Keratinocyte (primary cell): ENCODE data around the gene SMARCC1. TPM values are rescaled to one million over a fixed set of nuclear protein-coding genes. Genes with fewer than 3 reads are reported as not detected.
A peak's percentile ranks its signal among the peaks of the same experiment; 100 is the strongest.

ENCODE experiments used
- DNase-seq: peaks from one replicate; pipeline ENCODE4 v3.0.0-alpha.2; 2011; ENCODE audit warnings: low read depth, missing footprints, low spot score
- FAIRE-seq: peaks from 2 replicates; lab custom pipeline; 2011; peaks lifted over from hg19 to GRCh38; lab: Jason Lieb, UNC
- H2AFZ ChIP-seq: 2 replicates; pipeline ENCODE4 v1.6.0; 2012; ENCODE audit warnings: low read length, control low read depth, inconsistent platforms; ENCODE audit not compliant: control insufficient read depth
- H3K27ac ChIP-seq: 2 replicates; pipeline ENCODE4 v1.5.1; 2011; ENCODE audit warnings: low read length; ENCODE audit not compliant: control insufficient read depth, insufficient read depth
- H3K27me3 ChIP-seq: 3 replicates; pipeline ENCODE4 v1.6.0; 2011; ENCODE audit warnings: low read length; ENCODE audit not compliant: control insufficient read depth, insufficient read depth; ENCODE audit errors: extremely low read depth
- H3K36me3 ChIP-seq, 2 experiments: 2 replicates in 1 of 2; 3 replicates in 1 of 2; pipeline ENCODE4 v1.5.1; 2011; ENCODE audit warnings: low read length in 2 of 2, mild to moderate bottlenecking in 1 of 2; ENCODE audit not compliant: control insufficient read depth in 2 of 2, insufficient read depth in 2 of 2; ENCODE audit errors: extremely low read depth in 1 of 2
- H3K4me1 ChIP-seq: 3 replicates; pipeline ENCODE4 v1.5.1; 2011; ENCODE audit warnings: low read length; ENCODE audit not compliant: control insufficient read depth, insufficient read depth; ENCODE audit errors: extremely low read depth
- H3K4me2 ChIP-seq: 3 replicates; pipeline ENCODE4 v1.6.0; 2011; ENCODE audit warnings: low read depth, low read length; ENCODE audit not compliant: control insufficient read depth, insufficient read depth; ENCODE audit errors: extremely low read depth
- H3K4me3 ChIP-seq, 3 experiments: fragments of 200-600 bp in 1 of 3; sonication (generic) in 1 of 3; 2 replicates in 2 of 3; 3 replicates in 1 of 3; pipeline ENCODE4 v1.5.1; 2011 to 2016; ENCODE audit warnings: low read length in 3 of 3, mild to moderate bottlenecking in 3 of 3, control low read depth in 2 of 3, inconsistent platforms in 1 of 3, low read depth in 1 of 3, mixed read lengths in 1 of 3, mixed run types in 1 of 3, moderate library complexity in 1 of 3; ENCODE audit not compliant: control insufficient read depth in 2 of 3, insufficient read depth in 2 of 3; ENCODE audit errors: extremely low read depth in 1 of 3
- H3K79me2 ChIP-seq: 2 replicates; pipeline ENCODE4 v1.6.0; 2012; ENCODE audit warnings: low read length; ENCODE audit not compliant: control insufficient read depth, insufficient read depth
- H3K9ac ChIP-seq: 3 replicates; pipeline ENCODE4 v1.6.0; 2011; ENCODE audit warnings: low read length; ENCODE audit not compliant: control insufficient read depth, insufficient read depth; ENCODE audit errors: extremely low read depth
- H3K9me1 ChIP-seq: 3 replicates; pipeline ENCODE4 v1.6.0; 2011; ENCODE audit warnings: low read length; ENCODE audit not compliant: control insufficient read depth, insufficient read depth; ENCODE audit errors: extremely low read depth
- H3K9me3 ChIP-seq: 2 replicates; pipeline ENCODE4 v1.5.1; 2012; ENCODE audit warnings: low read depth, low read length; ENCODE audit not compliant: control insufficient read depth
- H4K20me1 ChIP-seq: 3 replicates; pipeline ENCODE4 v1.6.0; 2011; ENCODE audit warnings: low read length; ENCODE audit not compliant: control insufficient read depth, insufficient read depth; ENCODE audit errors: extremely low read depth
- EZH2 ChIP-seq: IDR thresholded peaks from one replicate; pipeline ENCODE4 v1.6.1; 2012; ENCODE audit warnings: inconsistent platforms, mild to moderate bottlenecking, low read length, moderate library complexity
- dilution Hi-C: fragments of 300-500 bp; cut with MboI; formaldehyde crosslinking; loops from one replicate; pipeline ENCODE4 v1.7.0; 2020; ENCODE audit warnings: low sequenced_read_pairs; ENCODE audit not compliant: extremely low pct_ligation_motif_present
- polyA plus RNA-seq, 5 experiments: library from polyadenylated mRNA; depleted of rRNA in 3 of 5; stranded (reverse) in 3 of 5; stranded (forward) in 1 of 5; unstranded in 1 of 5; fragments of >200 nt; gene quantifications; 1 replicate in 1 of 5; 2 replicates in 3 of 5; 3 replicates in 1 of 5; pipeline versions ENCODE4 v1.2.1 to v1.2.3, GENCODE V29; 2011 to 2012; ENCODE audit warnings: missing spikeins in 2 of 5, low read depth in 1 of 5, low replicate concordance in 1 of 5
- TF ChIP-seq, protein P1 (sequence below), 3 experiments: IDR thresholded peaks in 1 of 3; conservative IDR thresholded peaks in 1 of 3; optimal IDR thresholded peaks in 1 of 3; 2 replicates in 2 of 3; 3 replicates in 1 of 3; pipeline versions ENCODE3 to v1.5.1; 2011; ENCODE audit warnings: low read length in 3 of 3, mild to moderate bottlenecking in 3 of 3, moderate library complexity in 2 of 3, control low read depth in 1 of 3, inconsistent platforms in 1 of 3; ENCODE audit not compliant: insufficient read depth in 2 of 3; ENCODE audit errors: extremely low read depth in 1 of 3

SMARCC1 gene
- polyA plus RNA-seq, 1 donor (not counting 4 experiments of a cell fraction or from before 2014, with no cell fraction given) = 39.7 TPM

DNA sequence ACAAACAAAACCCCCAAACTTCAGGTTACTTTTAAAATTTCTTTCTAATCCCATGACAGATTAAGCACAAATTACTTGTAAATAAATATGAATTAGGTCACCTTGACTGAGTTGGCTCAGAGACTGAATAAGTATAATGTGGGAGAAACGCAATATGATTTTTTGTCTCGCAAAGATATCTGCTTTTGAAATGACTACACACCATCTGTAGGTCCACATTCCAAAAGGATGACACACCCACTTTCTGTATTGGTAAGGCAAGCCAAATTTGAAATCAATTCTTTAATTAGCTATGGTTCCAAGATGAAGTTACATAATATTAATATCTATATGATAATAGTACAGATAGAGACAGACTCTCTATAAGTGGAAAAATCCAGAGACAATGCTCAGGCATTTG is 136.1 kb downstream of the SMARCC1 start:
- Histone ChIP-seq H3K9ac (no peak overlapping the region), H3K27me3 (no peaks in the 10 kb centered on the region), H2AFZ (no peak overlapping the region), H3K9me1 (no peaks in the 10 kb centered on the region), H3K4me1 (peaks cover 6% of the 10 kb centered on the region), H3K79me2 (peaks cover 9% of the 10 kb centered on the region), H3K9me3 (no peaks in the 10 kb centered on the region), H3K36me3 (peaks cover 7 to 24% of the 10 kb centered on the region in 2 experiments), H3K4me3 (no peak overlapping the region), H3K27ac (peak overlapping the region; percentile 5), H4K20me1 (no peaks in the 10 kb centered on the region), H3K4me2 (no peak overlapping the region)
- dilution Hi-C loops = no loop called here
- DNase-seq = no peak
- no peak for FAIRE-seq
- TF ChIP-seq, protein P1, sequence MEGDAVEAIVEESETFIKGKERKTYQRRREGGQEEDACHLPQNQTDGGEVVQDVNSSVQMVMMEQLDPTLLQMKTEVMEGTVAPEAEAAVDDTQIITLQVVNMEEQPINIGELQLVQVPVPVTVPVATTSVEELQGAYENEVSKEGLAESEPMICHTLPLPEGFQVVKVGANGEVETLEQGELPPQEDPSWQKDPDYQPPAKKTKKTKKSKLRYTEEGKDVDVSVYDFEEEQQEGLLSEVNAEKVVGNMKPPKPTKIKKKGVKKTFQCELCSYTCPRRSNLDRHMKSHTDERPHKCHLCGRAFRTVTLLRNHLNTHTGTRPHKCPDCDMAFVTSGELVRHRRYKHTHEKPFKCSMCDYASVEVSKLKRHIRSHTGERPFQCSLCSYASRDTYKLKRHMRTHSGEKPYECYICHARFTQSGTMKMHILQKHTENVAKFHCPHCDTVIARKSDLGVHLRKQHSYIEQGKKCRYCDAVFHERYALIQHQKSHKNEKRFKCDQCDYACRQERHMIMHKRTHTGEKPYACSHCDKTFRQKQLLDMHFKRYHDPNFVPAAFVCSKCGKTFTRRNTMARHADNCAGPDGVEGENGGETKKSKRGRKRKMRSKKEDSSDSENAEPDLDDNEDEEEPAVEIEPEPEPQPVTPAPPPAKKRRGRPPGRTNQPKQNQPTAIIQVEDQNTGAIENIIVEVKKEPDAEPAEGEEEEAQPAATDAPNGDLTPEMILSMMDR (optimal IDR thresholded peaks at IDR 0.05 in 1 of 3, IDR thresholded peaks at IDR 0.05 in 1 of 3, conservative IDR thresholded peaks at IDR 0.05 in 1 of 3; ENCODE audit: extremely low read depth in 1 of 3, insufficient read depth in 2 of 3, low read length in 3 of 3) = no peak
- no peak for TF ChIP-seq EZH2

DNA sequence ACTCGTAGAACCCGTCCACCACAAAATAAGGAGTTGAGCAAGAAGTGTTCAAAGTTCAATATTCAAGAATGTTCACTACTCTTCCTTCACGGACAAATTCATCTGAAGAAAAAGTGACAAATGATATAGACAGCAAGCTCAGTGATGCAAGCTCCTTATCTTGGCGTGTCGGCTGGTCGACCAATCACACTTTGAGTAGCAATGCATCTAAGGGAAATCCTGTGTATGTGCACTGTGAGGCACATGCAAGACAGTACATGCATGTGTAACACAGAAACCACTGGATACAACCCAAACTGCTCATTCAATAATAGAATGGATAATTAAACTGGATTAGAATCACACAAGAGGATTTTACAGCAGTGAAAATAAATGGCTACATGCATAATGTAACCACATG is 138.6 kb downstream of the SMARCC1 start:
- Histone ChIP-seq H3K79me2 (peaks cover 9% of the 10 kb centered on the region), H3K27ac (no peak overlapping the region), H3K4me3 (no peak overlapping the region), H3K9me1 (no peaks in the 10 kb centered on the region), H3K9ac (no peak overlapping the region), H3K36me3 (peaks cover 7 to 21% of the 10 kb centered on the region in 2 experiments), H3K4me1 (peaks cover 6% of the 10 kb centered on the region), H3K27me3 (no peaks in the 10 kb centered on the region), H4K20me1 (no peaks in the 10 kb centered on the region), H3K4me2 (no peak overlapping the region), H3K9me3 (no peaks in the 10 kb centered on the region), H2AFZ (no peak overlapping the region)
- dilution Hi-C loops = no loop called here
- FAIRE-seq (peak; percentile 29), DNase-seq (no peak)
- TF ChIP-seq EZH2 = no peak
- TF ChIP-seq, protein P1 (optimal IDR thresholded peaks at IDR 0.05 in 1 of 3, IDR thresholded peaks at IDR 0.05 in 1 of 3, conservative IDR thresholded peaks at IDR 0.05 in 1 of 3; ENCODE audit: extremely low read depth in 1 of 3, insufficient read depth in 2 of 3, low read length in 3 of 3) = no peak
